Esophagus (tissue), 2 donors: ENCODE results near the gene SERINC5. TPM values are rescaled to one million over a fixed set of nuclear protein-coding genes. Genes with fewer than 3 reads are reported as not detected.

Experiments used
- H3K27ac ChIP-seq, 2 donors: one replicate each; pipeline ENCODE4 v1.5.1; 2013; ENCODE audit warnings: low read depth in 2 of 2, mild to moderate bottlenecking in 2 of 2, inconsistent platforms in 1 of 2, low read length in 1 of 2, moderate library complexity in 1 of 2
- H3K27me3 ChIP-seq, 2 donors: one replicate each; pipeline ENCODE4 v1.6.1; 2013; ENCODE audit warnings: low read length in 2 of 2, control low read depth in 1 of 2, mild to moderate bottlenecking in 1 of 2; ENCODE audit not compliant: insufficient read depth in 2 of 2, control insufficient read depth in 1 of 2
- H3K36me3 ChIP-seq, 2 donors: one replicate each; pipeline ENCODE4 v1.6.1; 2013; ENCODE audit warnings: low read length in 1 of 2; ENCODE audit not compliant: control insufficient read depth in 2 of 2, insufficient read depth in 2 of 2
- H3K4me1 ChIP-seq, 2 donors: one replicate each; pipeline ENCODE4 v1.6.1; 2013; ENCODE audit warnings: low read length in 1 of 2; ENCODE audit not compliant: control insufficient read depth in 2 of 2, insufficient read depth in 2 of 2
- H3K4me3 ChIP-seq, 2 donors: one replicate each; pipeline ENCODE4 v1.5.1; 2013; ENCODE audit warnings: low read length in 2 of 2, mild to moderate bottlenecking in 2 of 2, low read depth in 1 of 2, moderate library complexity in 1 of 2
- H3K9me3 ChIP-seq, 2 donors: one replicate each; pipeline ENCODE4 v1.6.1; 2013; ENCODE audit warnings: mild to moderate bottlenecking in 2 of 2, low read depth in 1 of 2, low read length in 1 of 2, moderate library complexity in 1 of 2; ENCODE audit not compliant: control insufficient read depth in 2 of 2, insufficient read depth in 1 of 2
- WGBS, 2 donors: extraction: QIAGEN DNeasy Blood & Tissue Kit; methylation state at CpG; one replicate each; pipeline ENCODE4 v1.1.7; 2013; 5-methylcytosine and 5-hydroxymethylcytosine counted together
- polyA plus RNA-seq, 2 donors: library from polyadenylated mRNA; stranded (reverse); fragments of 200-250 nt; gene quantifications; one replicate each; pipeline ENCODE4 v1.2.3, GENCODE V29; 2013
- donor health status: healthy with polysubstance abuse.
- donor health status: Bipolar disorder and iron deficiency.

The SERINC5 gene
- polyA plus RNA-seq, 2 donors = 10.8 to 11.7 TPM

DNA sequence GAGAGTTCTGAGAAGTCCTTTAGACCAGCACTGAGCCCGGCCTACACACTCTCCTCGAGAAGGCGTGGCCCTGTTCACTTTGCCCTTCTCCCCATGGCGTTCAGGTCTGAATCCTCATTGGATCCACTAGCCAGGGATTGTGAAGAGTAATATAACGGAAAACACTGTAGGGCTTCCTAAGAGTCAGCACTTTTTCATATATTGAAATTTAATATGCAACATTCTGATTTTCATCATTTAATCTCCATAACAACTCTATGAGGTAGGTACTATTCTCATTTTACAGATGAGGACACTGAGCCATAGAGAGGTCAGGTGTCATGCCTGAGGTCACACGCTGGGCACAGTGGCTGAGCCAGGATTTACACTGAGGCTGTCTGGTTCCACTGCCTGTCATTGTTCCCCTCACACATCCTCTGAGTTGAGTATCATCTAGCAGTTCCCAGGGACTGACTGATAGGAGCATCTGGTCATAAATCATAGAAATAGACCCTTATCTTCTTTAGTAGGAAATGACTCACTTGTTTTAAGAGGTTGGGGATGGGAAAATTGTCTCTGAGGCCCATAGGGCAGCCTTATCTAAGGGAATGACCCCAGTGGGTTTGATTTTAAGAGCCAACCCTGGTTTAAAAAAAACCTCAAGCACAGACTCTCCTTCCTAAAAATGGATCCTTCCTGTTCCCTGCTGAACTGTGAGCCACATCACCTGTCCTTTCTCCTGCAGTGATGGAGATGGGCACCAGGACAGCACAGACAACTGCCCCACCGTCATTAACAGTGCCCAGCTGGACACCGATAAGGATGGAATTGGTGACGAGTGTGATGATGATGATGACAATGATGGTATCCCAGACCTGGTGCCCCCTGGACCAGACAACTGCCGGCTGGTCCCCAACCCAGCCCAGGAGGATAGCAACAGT, 179.5 kb downstream of the SERINC5 start:
- Histone ChIP-seq H3K27ac (no peak overlapping the region), H3K9me3 (no peaks in the 10 kb centered on the region), H3K36me3 (no peaks in the 10 kb centered on the region), H3K27me3 (no peaks in the 10 kb centered on the region), H3K4me1 (no peaks in the 10 kb centered on the region), H3K4me3 (no peak overlapping the region)
- 92 to 94% methylated on average over 10 of the region's 10 CpGs for WGBS, 2 donors

DNA sequence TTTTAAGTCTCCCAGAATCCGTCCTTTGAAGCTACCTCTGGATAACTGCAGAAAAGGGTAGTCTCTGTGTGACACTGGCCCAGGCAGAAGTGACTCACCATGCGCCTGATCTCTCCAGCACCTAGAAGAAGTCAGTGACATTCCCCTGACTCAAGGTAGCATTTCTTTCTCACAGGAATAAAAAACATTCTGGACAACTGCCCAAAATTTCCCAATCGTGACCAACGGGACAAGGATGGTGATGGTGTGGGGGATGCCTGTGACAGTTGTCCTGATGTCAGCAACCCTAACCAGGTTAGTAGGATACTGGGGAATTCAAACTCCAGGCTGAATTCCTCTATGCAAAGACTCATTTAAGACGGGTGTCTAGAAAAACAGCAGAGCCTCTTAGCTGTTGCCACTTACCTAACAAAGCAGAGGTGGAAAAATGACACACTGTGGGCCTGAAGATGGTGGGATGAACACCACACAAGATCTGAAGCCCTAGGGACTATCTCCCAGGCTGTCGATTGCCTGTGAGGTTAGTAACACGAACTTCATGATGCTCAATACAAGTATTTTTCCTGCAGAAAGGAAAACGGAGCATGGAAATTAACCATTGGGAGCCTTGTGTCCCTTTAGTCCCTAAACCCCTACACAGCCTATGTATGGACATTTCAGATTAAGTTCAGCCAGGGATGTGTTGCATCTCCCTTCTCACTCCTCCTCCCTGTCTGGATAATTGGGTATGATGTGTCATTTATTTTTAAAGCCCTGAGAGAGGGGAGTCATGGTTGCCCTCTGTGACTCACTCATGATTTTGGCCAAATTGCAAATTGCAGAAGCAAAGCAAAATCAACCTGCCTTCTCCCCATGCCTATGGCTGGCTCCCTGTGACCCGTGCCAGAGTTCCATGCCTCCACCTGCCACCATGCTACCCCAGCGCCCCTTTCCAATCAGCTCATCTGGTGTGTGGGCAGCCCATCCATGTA, 183.5 kb downstream of the SERINC5 start:
- Histone ChIP-seq H3K27me3 (no peaks in the 10 kb centered on the region), H3K4me3 (no peak overlapping the region), H3K36me3 (no peaks in the 10 kb centered on the region), H3K27ac (no peak overlapping the region), H3K9me3 (no peaks in the 10 kb centered on the region), H3K4me1 (no peaks in the 10 kb centered on the region)
- WGBS, 2 donors = 86 to 88% methylated on average over 10 of the region's 10 CpGs

DNA sequence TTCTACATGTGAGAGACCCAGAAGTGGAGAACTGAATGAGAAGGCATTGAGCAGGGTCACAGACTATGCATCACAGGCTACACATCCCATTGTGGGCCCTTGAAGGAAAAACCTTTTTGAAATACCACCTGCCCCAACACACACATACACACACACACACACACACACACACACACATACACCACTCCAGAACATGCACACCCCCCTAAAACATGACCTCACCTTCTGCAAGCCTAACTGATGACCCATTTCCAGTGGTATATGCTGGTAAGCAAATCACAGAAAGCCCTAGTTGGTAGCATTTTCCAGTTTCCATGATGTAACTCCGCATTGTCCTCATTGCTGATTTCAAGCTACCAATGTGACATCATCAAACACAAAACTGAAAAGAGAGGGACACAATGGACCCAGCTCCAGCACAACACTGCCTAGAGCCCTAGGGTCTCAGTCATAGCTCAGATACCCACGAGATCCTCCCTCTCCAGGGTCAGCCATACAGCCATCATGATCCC, 184.3 kb downstream of the SERINC5 start:
- WGBS, 2 donors = 89 to 91% methylated on average over 2 of the region's 2 CpGs
- Histone ChIP-seq H3K27me3 (no peaks in the 10 kb centered on the region), H3K27ac (no peak overlapping the region), H3K4me3 (no peak overlapping the region), H3K36me3 (no peaks in the 10 kb centered on the region), H3K9me3 (no peaks in the 10 kb centered on the region), H3K4me1 (no peaks in the 10 kb centered on the region)

GRCh38 chr5:80070338-80071056, 185.4 kb downstream of the SERINC5 start:
- Histone ChIP-seq H3K4me3 (no peak overlapping the region), H3K27ac (no peak overlapping the region), H3K4me1 (no peaks in the 10 kb centered on the region), H3K36me3 (no peaks in the 10 kb centered on the region), H3K27me3 (no peaks in the 10 kb centered on the region), H3K9me3 (no peaks in the 10 kb centered on the region)
- 82 to 86% methylated on average over 10 of the region's 10 CpGs for WGBS, 2 donors

- no peaks in the 10 kb centered on the region for H3K36me3 ChIP-seq
- H3K4me1 ChIP-seq = no peaks in the 10 kb centered on the region
- no peaks in the 10 kb centered on the region for H3K9me3 ChIP-seq
- 44 to 58% methylated on average over 3 of the region's 3 CpGs for WGBS, 2 donors
- H3K27me3 ChIP-seq = no peaks in the 10 kb centered on the region
- H3K4me3 ChIP-seq = no peak overlapping the region
- H3K27ac ChIP-seq = no peak overlapping the region
These were observed 185.9 kb downstream of the SERINC5 start for GRCh38 chr5:80069918-80070318.

- 59 to 66% methylated on average over 4 of the region's 4 CpGs for WGBS, 2 donors
- no peaks in the 10 kb centered on the region for H3K4me1 ChIP-seq
- H3K36me3 ChIP-seq = no peaks in the 10 kb centered on the region
- no peaks in the 10 kb centered on the region for H3K9me3 ChIP-seq
- no peaks in the 10 kb centered on the region for H3K27me3 ChIP-seq
- H3K27ac ChIP-seq = no peak overlapping the region
- no peak overlapping the region for H3K4me3 ChIP-seq
These were observed 186.5 kb downstream of the SERINC5 start for GRCh38 chr5:80069251-80069800.

DNA sequence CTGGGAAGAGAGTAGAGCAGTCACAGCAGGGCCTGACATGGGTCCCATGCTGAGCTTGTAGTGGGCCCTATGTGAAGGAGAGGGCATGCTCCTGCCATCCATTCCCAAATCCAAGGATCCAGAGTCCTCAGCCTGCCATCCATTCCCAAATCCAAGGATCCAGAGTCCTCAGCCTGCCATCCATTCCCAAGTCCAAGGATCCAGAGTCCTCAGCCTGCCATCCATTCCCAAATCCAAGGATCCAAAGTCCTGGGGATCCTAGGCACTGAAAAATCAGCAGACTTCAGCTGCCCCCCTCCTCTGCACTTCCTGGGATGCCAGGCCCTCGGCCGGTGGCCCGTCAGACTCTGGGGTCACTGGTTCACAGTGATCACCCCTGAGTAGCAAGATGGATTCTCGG, 187.1 kb downstream of the SERINC5 start:
- Histone ChIP-seq H3K4me3 (no peak overlapping the region), H3K27ac (no peak overlapping the region), H3K9me3 (no peaks in the 10 kb centered on the region), H3K4me1 (no peaks in the 10 kb centered on the region), H3K36me3 (no peaks in the 10 kb centered on the region), H3K27me3 (no peaks in the 10 kb centered on the region)
- 81 to 86% methylated on average over 4 of the region's 4 CpGs for WGBS, 2 donors

DNA sequence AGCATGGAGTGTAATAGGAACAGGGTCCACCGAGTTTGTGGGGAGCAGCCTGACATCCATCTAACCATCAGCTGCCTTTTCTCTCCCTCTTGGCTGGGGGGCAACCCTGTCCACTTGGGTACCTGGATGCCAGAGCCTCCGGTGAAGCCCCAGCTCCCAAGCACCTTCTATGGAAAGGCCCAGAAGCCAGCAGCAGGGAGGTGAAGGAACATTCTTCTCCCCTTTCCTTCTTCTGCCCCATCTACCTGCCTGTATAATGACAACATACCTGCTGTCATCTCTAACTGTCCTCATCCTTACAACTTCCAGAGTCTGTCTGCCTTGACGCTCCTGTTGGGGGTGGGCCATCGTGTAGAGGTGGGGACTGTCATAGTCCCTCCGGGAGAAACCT, 187.6 kb downstream of the SERINC5 start:
- Histone ChIP-seq H3K4me3 (no peak overlapping the region), H3K27me3 (no peaks in the 10 kb centered on the region), H3K36me3 (no peaks in the 10 kb centered on the region), H3K4me1 (no peaks in the 10 kb centered on the region), H3K27ac (no peak overlapping the region), H3K9me3 (no peaks in the 10 kb centered on the region)
- WGBS, 2 donors = 94 to 95% methylated on average over 5 of the region's 5 CpGs
